Lower lobe of right lung (tissue), 2 donors: ENCODE results near the gene FOXM1. TPM values are rescaled to one million over a fixed set of nuclear protein-coding genes. Genes with fewer than 3 reads are reported as not detected.

ENCODE experiments used
- ATAC-seq, 2 donors: fragments of 200-7000 bp; cut with Tn5 transposase; one replicate each; pipeline ENCODE4 v1.9.1; 2020 to 2022; ENCODE audit warnings: mild to moderate bottlenecking in 2 of 2, moderate library complexity in 2 of 2
- DNase-seq: peaks from one replicate; pipeline ENCODE4 v3.0.0-alpha.2; 2020
- H3K27ac ChIP-seq: fragments of 200-600 bp; one replicate; pipeline ENCODE4 v1.8.0; 2022
- H3K27me3 ChIP-seq: fragments of 200-600 bp; one replicate; pipeline ENCODE4 v1.8.0; 2022; ENCODE audit warnings: low read depth
- H3K36me3 ChIP-seq: fragments of 200-600 bp; one replicate; pipeline ENCODE4 v1.8.0; 2022; ENCODE audit warnings: mild to moderate bottlenecking
- H3K4me1 ChIP-seq: fragments of 200-600 bp; one replicate; pipeline ENCODE4 v1.8.0; 2022
- H3K4me3 ChIP-seq: fragments of 200-600 bp; one replicate; pipeline ENCODE4 v1.8.0; 2022; ENCODE audit warnings: mild to moderate bottlenecking
- H3K9me3 ChIP-seq: fragments of 200-600 bp; one replicate; pipeline ENCODE4 v1.8.0; 2022
- CTCF ChIP-seq: fragments of 200-600 bp; IDR thresholded peaks from one replicate; pipeline ENCODE4 v1.8.0; 2022; ENCODE audit warnings: antibody characterized with exemption, mild to moderate bottlenecking
- intact Hi-C: fragments of 100-400 bp; cut with DNase I; formaldehyde crosslinking; loops from one replicate; pipeline ENCODE4 v1.11.0; 2022
- total RNA-seq: library from RNA; stranded (reverse); fragmentation: NEBNext Ultra II Directional; extraction: Animal tissue kit (Norgen Biotek cat#: 25700); gene quantifications from one replicate; pipeline ENCODE4 v1.2.1, GENCODE V29; 2021
- donor health status: DM: no; HTN: yes; CAD: no; lungs with severe emphysema.

The FOXM1 gene
- total RNA-seq, 1 donor from 2014 or later = 3.2 TPM

GRCh38 chr12:2891240-2892053 is 14.5 kb upstream of the FOXM1 start:
- intact Hi-C loops = no loop called here
- Histone ChIP-seq H3K36me3 (peaks cover 5% of the 10 kb centered on the region), H3K4me1 (peaks cover 24% of the 10 kb centered on the region), H3K27me3 (no peaks in the 10 kb centered on the region), H3K27ac (peak overlapping the region; percentile 89), H3K4me3 (peak overlapping the region; percentile 97), H3K9me3 (no peaks in the 10 kb centered on the region)
- ATAC-seq (peak; percentile 69 to 77), DNase-seq (peak; percentile 65)
- TF ChIP-seq CTCF = no peak

GRCh38 chr12:2890388-2891239 is 13.6 kb upstream of the FOXM1 start, which contains the start of gene TULP3:
Gene TULP3 (plus strand): TSS chr12:2890891. CDS start chr12:2890948, 57 bp downstream.
- Histone ChIP-seq H3K36me3 (peaks cover 5% of the 10 kb centered on the region), H3K27me3 (no peaks in the 10 kb centered on the region), H3K4me3 (peak within 1 kb of the TSS; percentile 97), H3K9me3 (no peaks in the 10 kb centered on the region), H3K27ac (peak within 1 kb of the TSS; percentile 89), H3K4me1 (peaks cover 24% of the 10 kb centered on the region)
- ATAC-seq (peak; percentile 99), DNase-seq (peak; percentile 98)
- intact Hi-C loops = no loop called here
- TF ChIP-seq CTCF = no peak

GRCh38 chr12:2890001-2890387 is 13.0 kb upstream of the FOXM1 start:
- Histone ChIP-seq H3K27me3 (no peaks in the 10 kb centered on the region), H3K27ac (peak overlapping the region; percentile 89), H3K9me3 (no peaks in the 10 kb centered on the region), H3K4me3 (peak overlapping the region; percentile 97), H3K4me1 (peaks cover 24% of the 10 kb centered on the region), H3K36me3 (peaks cover 5% of the 10 kb centered on the region)
- no peak for TF ChIP-seq CTCF
- intact Hi-C loops = no loop called here
- DNase-seq (no peak), ATAC-seq (no peak)

- no peak for DNase-seq
- intact Hi-C loops = no loop called here
- no peak for TF ChIP-seq CTCF
- Histone ChIP-seq H3K36me3 (peaks cover 5% of the 10 kb centered on the region), H3K27me3 (no peaks in the 10 kb centered on the region), H3K4me1 (peaks cover 7% of the 10 kb centered on the region), H3K4me3 (no peak overlapping the region), H3K27ac (no peak overlapping the region), H3K9me3 (no peaks in the 10 kb centered on the region)
- no peak for ATAC-seq
These were observed 9.9 kb upstream of the FOXM1 start for GRCh38 chr12:2886768-2887450.

GRCh38 chr12:2884810-2885209 is 7.8 kb upstream of the FOXM1 start:
- DNase-seq = no peak
- Histone ChIP-seq H3K36me3 (peaks cover 10% of the 10 kb centered on the region), H3K27ac (no peak overlapping the region), H3K27me3 (no peaks in the 10 kb centered on the region), H3K4me3 (no peak overlapping the region), H3K4me1 (no peaks in the 10 kb centered on the region), H3K9me3 (no peaks in the 10 kb centered on the region)
- no peak for ATAC-seq
- no peak for TF ChIP-seq CTCF
- intact Hi-C loops = no loop called here
